Measurements from ENCODE around the gene ATPAF1. TPM values are rescaled to one million over a fixed set of nuclear protein-coding genes. Genes with fewer than 3 reads are reported as not detected.

ATPAF1 gene
- total and polyA plus RNA-seq, 10 of the 15 experiments (the other 5 are each of a cell fraction or from before 2014, with no cell fraction given) = 15.2 to 93.5 (median 48.4) TPM

GRCh38 chr1:46606255-46606965 lies 61.8 kb downstream of the ATPAF1 start:
- in situ Hi-C loops (cut with MboI) (no loop called here), intact Hi-C loops (cut with micrococcal nuclease; ENCODE audit: unreplicated experiment) (no loop called here)
- Histone ChIP-seq H3K79me2 (ENCODE audit: control insufficient read depth, insufficient read depth, low read length) (peaks cover 5% of the 10 kb centered on the region; the same call in 1 of the 2 replicates), H3K4me2 (ENCODE audit: control insufficient read depth, insufficient read depth) (no peak overlapping the region), H3K9me3 (replicated peaks; ENCODE audit: control insufficient read depth, insufficient read depth, low read length) (no peaks in the 10 kb centered on the region), H3K9ac (ENCODE audit: control insufficient read depth, insufficient read depth, low read length) (no peak overlapping the region), H3K27me3 (replicated peaks in 1 of 2; ENCODE audit: control insufficient read depth in 2 of 2, insufficient read depth in 2 of 2, low read length in 1 of 2) (no peaks in the 10 kb centered on the region), H3K4me3 (no peak overlapping the region), H3K4me1 (ENCODE audit: control insufficient read depth, insufficient read depth, low read length) (0 out of 2 replicates have a peak, but pooled peaks cover 3% of the 10 kb centered on the region), H3K27ac (ENCODE audit: control insufficient read depth, insufficient read depth) (no peak overlapping the region), H2AFZ (ENCODE audit: control insufficient read depth, low read depth, low read length) (no peak overlapping the region), H3K36me3 (ENCODE audit: control insufficient read depth in 2 of 2, insufficient read depth in 2 of 2, low read length in 1 of 2) (peaks cover 0 to 6% of the 10 kb centered on the region in 2 experiments; a peak in 2 of 4 replicates), H4K20me1 (ENCODE audit: control insufficient read depth, insufficient read depth) (no peaks in the 10 kb centered on the region)
- ChIA-PET RAD21 (ENCODE audit: unreplicated experiment) (interaction anchor here (1.2 kb wide), 1 partner anchor 11 kb away, joined by 8 read pairs; the partner anchor contains the start of gene MOB3C), CTCF (interaction anchor here (0.5 to 3.3 kb wide), 5 partner anchors 9 to 119 kb away, joined by 3 to 30 read pairs (median 5); partner anchors contain the start of gene MOB3C), SMC1A (ENCODE audit: uncharacterized antibody, unreplicated experiment) (interaction anchor here (1.6 to 6.2 kb wide), 2 partner anchors 8 to 11 kb away, joined by 6 to 53 read pairs; partner anchors contain the start of gene MOB3C), POLR2A (interaction anchor here (0.5 to 9.1 kb wide), 3 partner anchors 10 to 85 kb away, joined by 3 to 124 read pairs (median 6); partner anchors contain the start of gene MOB3C)
- no peak for TF ChIP-seq POLR2A (IDR thresholded peaks at IDR 0.05; ENCODE audit: low read depth, low read length)
- TF ChIP-seq CREM (IDR thresholded peaks at IDR 0.05; ENCODE audit: low read depth) = no peak
- TF ChIP-seq ZNF217 (IDR thresholded peaks at IDR 0.05) = no peak
- TF ChIP-seq, protein P1, sequence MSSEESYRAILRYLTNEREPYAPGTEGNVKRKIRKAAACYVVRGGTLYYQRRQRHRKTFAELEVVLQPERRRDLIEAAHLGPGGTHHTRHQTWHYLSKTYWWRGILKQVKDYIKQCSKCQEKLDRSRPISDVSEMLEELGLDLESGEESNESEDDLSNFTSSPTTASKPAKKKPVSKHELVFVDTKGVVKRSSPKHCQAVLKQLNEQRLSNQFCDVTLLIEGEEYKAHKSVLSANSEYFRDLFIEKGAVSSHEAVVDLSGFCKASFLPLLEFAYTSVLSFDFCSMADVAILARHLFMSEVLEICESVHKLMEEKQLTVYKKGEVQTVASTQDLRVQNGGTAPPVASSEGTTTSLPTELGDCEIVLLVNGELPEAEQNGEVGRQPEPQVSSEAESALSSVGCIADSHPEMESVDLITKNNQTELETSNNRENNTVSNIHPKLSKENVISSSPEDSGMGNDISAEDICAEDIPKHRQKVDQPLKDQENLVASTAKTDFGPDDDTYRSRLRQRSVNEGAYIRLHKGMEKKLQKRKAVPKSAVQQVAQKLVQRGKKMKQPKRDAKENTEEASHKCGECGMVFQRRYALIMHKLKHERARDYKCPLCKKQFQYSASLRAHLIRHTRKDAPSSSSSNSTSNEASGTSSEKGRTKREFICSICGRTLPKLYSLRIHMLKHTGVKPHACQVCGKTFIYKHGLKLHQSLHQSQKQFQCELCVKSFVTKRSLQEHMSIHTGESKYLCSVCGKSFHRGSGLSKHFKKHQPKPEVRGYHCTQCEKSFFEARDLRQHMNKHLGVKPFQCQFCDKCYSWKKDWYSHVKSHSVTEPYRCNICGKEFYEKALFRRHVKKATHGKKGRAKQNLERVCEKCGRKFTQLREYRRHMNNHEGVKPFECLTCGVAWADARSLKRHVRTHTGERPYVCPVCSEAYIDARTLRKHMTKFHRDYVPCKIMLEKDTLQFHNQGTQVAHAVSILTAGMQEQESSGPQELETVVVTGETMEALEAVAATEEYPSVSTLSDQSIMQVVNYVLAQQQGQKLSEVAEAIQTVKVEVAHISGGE (CRISPR knock-in tag; IDR thresholded peaks at IDR 0.05) = no peak
- TF ChIP-seq PBX3 (IDR thresholded peaks at IDR 0.05; ENCODE audit: insufficient replicate concordance, low read depth, low read length) = no peak
- TF ChIP-seq USF2 (IDR thresholded peaks at IDR 0.05; ENCODE audit: borderline replicate concordance, low read depth, low read length) = no peak
- no peak for TF ChIP-seq SP1 (IDR thresholded peaks at IDR 0.05; ENCODE audit: low read depth, low read length)
- TF ChIP-seq EP300 (IDR thresholded peaks at IDR 0.05; ENCODE audit: borderline replicate concordance in 1 of 2, control insufficient read depth in 1 of 2, low read depth in 2 of 2, low read length in 2 of 2) = no peak
- no peak for TF ChIP-seq TCF3 (IDR thresholded peaks at IDR 0.05; ENCODE audit: borderline replicate concordance, insufficient read depth, low read depth, low read length)
- no peak for TF ChIP-seq YBX1 (IDR thresholded peaks at IDR 0.05)
- TF ChIP-seq PRDM15 (CRISPR knock-in tag; IDR thresholded peaks at IDR 0.05) = no peak
- no TSS peak for BruUV-seq (replicated peaks)
- WGBS (ENCODE audit: insufficient coverage, insufficient replicate concordance, low lambda C conversion rate, missing lambda C conversion rate) = 97% methylated on average over 2 of the region's 2 CpGs
- FAIRE-seq (no peak), DNase-seq (ENCODE audit: low read depth, low spot score) (no peak), ATAC-seq (no peak)
